ENCODE data around the gene CTNND2. TPM values are rescaled to one million over a fixed set of nuclear protein-coding genes. Genes with fewer than 3 reads are reported as not detected.

Gene CTNND2
- polyA plus RNA-seq, 1 of the 3 experiments (the other 2 are of a cell fraction): not detected

- TF ChIP-seq TEAD4 (IDR thresholded peaks at IDR 0.05; ENCODE audit: borderline replicate concordance, insufficient read depth): no peak
- no peak for TF ChIP-seq NFIC (IDR thresholded peaks at IDR 0.05; ENCODE audit: borderline replicate concordance)
- no peak for TF ChIP-seq IRF3 (IDR thresholded peaks at IDR 0.05; ENCODE audit: low read depth, low read length)
- no peak for TF ChIP-seq RAD21 (IDR thresholded peaks at IDR 0.05; ENCODE audit: low read length)
- TF ChIP-seq FOXJ3 (CRISPR knock-in tag; IDR thresholded peaks at IDR 0.05): no peak
- TF ChIP-seq GATA2 (CRISPR knock-in tag; IDR thresholded peaks at IDR 0.05): no peak
- TF ChIP-seq ELF1 (IDR thresholded peaks at IDR 0.05): no peak
- no peak for TF ChIP-seq FOSL2 (IDR thresholded peaks at IDR 0.05; ENCODE audit: borderline replicate concordance, low read depth)
- TF ChIP-seq PBX3 (IDR thresholded peaks at IDR 0.05): no peak
- no peak for TF ChIP-seq CTCF (IDR thresholded peaks at IDR 0.05)
- no peak for TF ChIP-seq GABPA (IDR thresholded peaks at IDR 0.05; ENCODE audit: low read depth)
- TF ChIP-seq EZH2phosphoT487 (IDR thresholded peaks at IDR 0.05; ENCODE audit: borderline replicate concordance, low read depth): no peak
- TF ChIP-seq FOXM1 (IDR thresholded peaks at IDR 0.05; ENCODE audit: low read depth): no peak
- TF ChIP-seq SMC3 (IDR thresholded peaks at IDR 0.05; ENCODE audit: low read depth, low read length): no peak
- no peak for TF ChIP-seq CHD2 (IDR thresholded peaks at IDR 0.05; ENCODE audit: low read length, partially characterized antibody)
- no peak for TF ChIP-seq ZBTB33 (IDR thresholded peaks at IDR 0.05; ENCODE audit: borderline replicate concordance, low read depth)
- TF ChIP-seq TCF12 (IDR thresholded peaks at IDR 0.05): no peak
- no peak for TF ChIP-seq RXRA (IDR thresholded peaks at IDR 0.05; ENCODE audit: borderline replicate concordance, low read depth)
- TF ChIP-seq EP300 (IDR thresholded peaks at IDR 0.05; ENCODE audit: borderline replicate concordance in 1 of 2, low read depth in 1 of 2, low read length in 1 of 2): no peak
- TF ChIP-seq SIN3A (IDR thresholded peaks at IDR 0.05; ENCODE audit: borderline replicate concordance, low read depth, low read length): no peak
- Histone ChIP-seq H3K4me1 (ENCODE audit: control insufficient read depth in 1 of 2, insufficient read depth in 2 of 2, low read depth in 1 of 2, low read length in 1 of 2) (no peaks in the 10 kb centered on the region), H3K27me3 (ENCODE audit: insufficient read depth) (no peaks in the 10 kb centered on the region; the same call in 1 of the 2 replicates), H3K79me2 (ENCODE audit: insufficient read depth) (no peaks in the 10 kb centered on the region), H2AFZ (ENCODE audit: low read depth) (no peak overlapping the region), H3F3A (replicated peaks; ENCODE audit: insufficient read depth) (no peaks in the 10 kb centered on the region), H3K4me2 (no peak overlapping the region), H3K27ac (ENCODE audit: low read depth in 2 of 2, low read length in 1 of 2) (no peak overlapping the region), H3K9me3 (peaks cover 4% of the 10 kb centered on the region; the same call in 1 of the 2 replicates), H3K9ac (no peak overlapping the region), H3K36me3 (replicated peaks in 1 of 2; ENCODE audit: control insufficient read depth in 1 of 2, insufficient read depth in 2 of 2, low read length in 1 of 2) (peaks cover 0 to 2% of the 10 kb centered on the region in 2 experiments), H3K9me2 (no peaks in the 10 kb centered on the region), H3K4me3 (ENCODE audit: low read depth in 2 of 2, low read length in 1 of 2) (no peak overlapping the region), H4K20me1 (ENCODE audit: insufficient read depth) (no peaks in the 10 kb centered on the region)
- CTCF ChIA-PET: no interaction called here
- 38% methylated on average over 4 of the region's 4 CpGs for WGBS (ENCODE audit: low lambda C conversion rate)
- DNase-seq: no peak
- POLR2A ChIA-PET: no interaction called here
Observed at GRCh38 chr5:10933121-10933520, 971.1 kb downstream of the CTNND2 start.

Measured in SK-N-SH (cell line).